Activated naive CD4-positive, alpha-beta T cell treated with anti-CD3 and anti-CD28 coated beads, Interleukin-2, amount 50 U/mL, for 24 hours (primary cell): ENCODE data around the gene GFRA4.

Experiments
- H3K27ac Mint-ChIP-seq: one replicate; pipeline ENCODE4 v1.8.0; 2021; ENCODE audit warnings: mild to moderate bottlenecking, mixed read lengths
- H3K27me3 Mint-ChIP-seq: one replicate; pipeline ENCODE4 v1.8.0; 2021; ENCODE audit warnings: mixed read lengths
- H3K36me3 Mint-ChIP-seq: one replicate; pipeline ENCODE4 v1.8.0; 2021; ENCODE audit warnings: mixed read lengths
- H3K4me1 Mint-ChIP-seq: one replicate; pipeline ENCODE4 v1.8.0; 2021; ENCODE audit warnings: mixed read lengths
- H3K4me3 Mint-ChIP-seq: one replicate; pipeline ENCODE4 v1.8.0; 2021; ENCODE audit warnings: mild to moderate bottlenecking, mixed read lengths
- H3K9me3 Mint-ChIP-seq: one replicate; pipeline ENCODE4 v1.8.0; 2021; ENCODE audit warnings: mixed read lengths

The GFRA4 gene

GRCh38 chr20:3663031-3663701 lies at the start of gene GFRA4:
TSS of gene GFRA4 (minus strand) at chr20:3663399. CDS start at chr20:3663399, 0 bp downstream.
- no peaks in the 10 kb centered on the region for H3K9me3 Mint-ChIP-seq
- H3K36me3 Mint-ChIP-seq, result no peaks in the 10 kb centered on the region
- H3K27me3 Mint-ChIP-seq, result peaks cover 19% of the 10 kb centered on the region
- peaks cover 15% of the 10 kb centered on the region for H3K4me1 Mint-ChIP-seq
- H3K4me3 Mint-ChIP-seq, result no peak within 1 kb of the TSS
- peak within 1 kb of the TSS; percentile 18 for H3K27ac Mint-ChIP-seq

- Mint-ChIP-seq H3K27me3 (peaks cover 2% of the 10 kb centered on the region), H3K4me1 (no peaks in the 10 kb centered on the region), H3K27ac (no peak within 1 kb of the TSS), H3K36me3 (no peaks in the 10 kb centered on the region), H3K4me3 (no peak within 1 kb of the TSS), H3K9me3 (no peaks in the 10 kb centered on the region)
Observed at GRCh38 chr20:3712279-3712873, 49.2 kb upstream of the GFRA4 start, which contains the start of gene SIGLEC1. TSS of gene SIGLEC1 (minus strand) at chr20:3712600. CDS start at chr20:3707128, 5,472 bp downstream.

- Mint-ChIP-seq H3K27me3 (peaks cover 2% of the 10 kb centered on the region), H3K4me3 (no peak overlapping the region), H3K4me1 (no peaks in the 10 kb centered on the region), H3K9me3 (no peaks in the 10 kb centered on the region), H3K36me3 (no peaks in the 10 kb centered on the region), H3K27ac (no peak overlapping the region)
Observed at GRCh38 chr20:3711484-3711941, 48.3 kb upstream of the GFRA4 start.

- Mint-ChIP-seq H3K27me3 (peaks cover 2% of the 10 kb centered on the region), H3K27ac (no peak overlapping the region), H3K4me3 (no peak overlapping the region), H3K4me1 (no peaks in the 10 kb centered on the region), H3K36me3 (no peaks in the 10 kb centered on the region), H3K9me3 (no peaks in the 10 kb centered on the region)
Observed at GRCh38 chr20:3710703-3711483, 47.7 kb upstream of the GFRA4 start.

GRCh38 chr20:3710011-3710466 lies 46.8 kb upstream of the GFRA4 start:
- Mint-ChIP-seq H3K4me3 (no peak overlapping the region), H3K4me1 (no peaks in the 10 kb centered on the region), H3K27me3 (peaks cover 2% of the 10 kb centered on the region), H3K9me3 (no peaks in the 10 kb centered on the region), H3K27ac (no peak overlapping the region), H3K36me3 (no peaks in the 10 kb centered on the region)

- no peak overlapping the region for H3K4me3 Mint-ChIP-seq
- H3K27me3 Mint-ChIP-seq, result peaks cover 2% of the 10 kb centered on the region
- no peaks in the 10 kb centered on the region for H3K4me1 Mint-ChIP-seq
- no peaks in the 10 kb centered on the region for H3K36me3 Mint-ChIP-seq
- no peaks in the 10 kb centered on the region for H3K9me3 Mint-ChIP-seq
- H3K27ac Mint-ChIP-seq, result no peak overlapping the region
Observed at GRCh38 chr20:3707508-3707899, 44.3 kb upstream of the GFRA4 start.

- H3K27me3 Mint-ChIP-seq, result peaks cover 2% of the 10 kb centered on the region
Observed at GRCh38 chr20:3706774-3707507, 43.7 kb upstream of the GFRA4 start.

GRCh38 chr20:3705970-3706739 lies 43.0 kb upstream of the GFRA4 start:
- Mint-ChIP-seq H3K36me3 (no peaks in the 10 kb centered on the region), H3K27ac (no peak overlapping the region), H3K4me3 (no peak overlapping the region), H3K27me3 (peaks cover 2% of the 10 kb centered on the region), H3K9me3 (no peaks in the 10 kb centered on the region), H3K4me1 (no peaks in the 10 kb centered on the region)

More at GRCh38 chr20:3706774-3707507, 43.7 kb upstream of the GFRA4 start:
- no peaks in the 10 kb centered on the region for H3K4me1 Mint-ChIP-seq
- no peaks in the 10 kb centered on the region for H3K36me3 Mint-ChIP-seq
- H3K4me3 Mint-ChIP-seq, result no peak overlapping the region
- no peaks in the 10 kb centered on the region for H3K9me3 Mint-ChIP-seq
- H3K27ac Mint-ChIP-seq, result no peak overlapping the region

GRCh38 chr20:3705491-3705969 lies 42.3 kb upstream of the GFRA4 start:
- H3K36me3 Mint-ChIP-seq, result no peaks in the 10 kb centered on the region
- peaks cover 2% of the 10 kb centered on the region for H3K27me3 Mint-ChIP-seq
- H3K9me3 Mint-ChIP-seq, result no peaks in the 10 kb centered on the region
- no peak overlapping the region for H3K4me3 Mint-ChIP-seq
- no peaks in the 10 kb centered on the region for H3K4me1 Mint-ChIP-seq
- H3K27ac Mint-ChIP-seq, result no peak overlapping the region

GRCh38 chr20:3704087-3704486 lies 40.9 kb upstream of the GFRA4 start:
- Mint-ChIP-seq H3K27me3 (peaks cover 2% of the 10 kb centered on the region), H3K4me3 (no peak overlapping the region), H3K36me3 (no peaks in the 10 kb centered on the region), H3K27ac (no peak overlapping the region), H3K4me1 (no peaks in the 10 kb centered on the region), H3K9me3 (no peaks in the 10 kb centered on the region)

GRCh38 chr20:3702611-3703391 lies 39.6 kb upstream of the GFRA4 start:
- no peaks in the 10 kb centered on the region for H3K4me1 Mint-ChIP-seq
- peaks cover 2% of the 10 kb centered on the region for H3K27me3 Mint-ChIP-seq
- no peaks in the 10 kb centered on the region for H3K36me3 Mint-ChIP-seq
- no peaks in the 10 kb centered on the region for H3K9me3 Mint-ChIP-seq
- no peak overlapping the region for H3K4me3 Mint-ChIP-seq
- no peak overlapping the region for H3K27ac Mint-ChIP-seq

- Mint-ChIP-seq H3K9me3 (no peaks in the 10 kb centered on the region), H3K27ac (no peak overlapping the region), H3K36me3 (no peaks in the 10 kb centered on the region), H3K4me1 (no peaks in the 10 kb centered on the region), H3K4me3 (no peak overlapping the region), H3K27me3 (no peaks in the 10 kb centered on the region)
Observed at GRCh38 chr20:3701061-3701998, 38.1 kb upstream of the GFRA4 start.

GRCh38 chr20:3699037-3699436 lies 35.8 kb upstream of the GFRA4 start:
- no peak overlapping the region for H3K4me3 Mint-ChIP-seq
- H3K9me3 Mint-ChIP-seq, result no peaks in the 10 kb centered on the region
- H3K27ac Mint-ChIP-seq, result no peak overlapping the region
- H3K27me3 Mint-ChIP-seq, result no peaks in the 10 kb centered on the region
- no peaks in the 10 kb centered on the region for H3K4me1 Mint-ChIP-seq
- H3K36me3 Mint-ChIP-seq, result no peaks in the 10 kb centered on the region
